Keratinocyte (primary cell): ENCODE measurements around the gene GRIN3A. TPM values are rescaled to one million over a fixed set of nuclear protein-coding genes. Genes with fewer than 3 reads are reported as not detected.

Experiments used
- DNase-seq: peaks from one replicate; pipeline ENCODE4 v3.0.0-alpha.2; 2011; ENCODE audit warnings: low read depth, missing footprints, low spot score
- FAIRE-seq: peaks from 2 replicates; lab custom pipeline; 2011; peaks lifted over from hg19 to GRCh38; lab: Jason Lieb, UNC
- H2AFZ ChIP-seq: 2 replicates; pipeline ENCODE4 v1.6.0; 2012; ENCODE audit warnings: low read length, control low read depth, inconsistent platforms; ENCODE audit not compliant: control insufficient read depth
- H3K27ac ChIP-seq: 2 replicates; pipeline ENCODE4 v1.5.1; 2011; ENCODE audit warnings: low read length; ENCODE audit not compliant: control insufficient read depth, insufficient read depth
- H3K27me3 ChIP-seq: 3 replicates; pipeline ENCODE4 v1.6.0; 2011; ENCODE audit warnings: low read length; ENCODE audit not compliant: control insufficient read depth, insufficient read depth; ENCODE audit errors: extremely low read depth
- H3K36me3 ChIP-seq, 2 experiments: 2 replicates in 1 of 2; 3 replicates in 1 of 2; pipeline ENCODE4 v1.5.1; 2011; ENCODE audit warnings: low read length in 2 of 2, mild to moderate bottlenecking in 1 of 2; ENCODE audit not compliant: control insufficient read depth in 2 of 2, insufficient read depth in 2 of 2; ENCODE audit errors: extremely low read depth in 1 of 2
- H3K4me1 ChIP-seq: 3 replicates; pipeline ENCODE4 v1.5.1; 2011; ENCODE audit warnings: low read length; ENCODE audit not compliant: control insufficient read depth, insufficient read depth; ENCODE audit errors: extremely low read depth
- H3K4me2 ChIP-seq: 3 replicates; pipeline ENCODE4 v1.6.0; 2011; ENCODE audit warnings: low read depth, low read length; ENCODE audit not compliant: control insufficient read depth, insufficient read depth; ENCODE audit errors: extremely low read depth
- H3K4me3 ChIP-seq, 3 experiments: fragments of 200-600 bp in 1 of 3; sonication (generic) in 1 of 3; 2 replicates in 2 of 3; 3 replicates in 1 of 3; pipeline ENCODE4 v1.5.1; 2011 to 2016; ENCODE audit warnings: low read length in 3 of 3, mild to moderate bottlenecking in 3 of 3, control low read depth in 2 of 3, inconsistent platforms in 1 of 3, low read depth in 1 of 3, mixed read lengths in 1 of 3, mixed run types in 1 of 3, moderate library complexity in 1 of 3; ENCODE audit not compliant: control insufficient read depth in 2 of 3, insufficient read depth in 2 of 3; ENCODE audit errors: extremely low read depth in 1 of 3
- H3K79me2 ChIP-seq: 2 replicates; pipeline ENCODE4 v1.6.0; 2012; ENCODE audit warnings: low read length; ENCODE audit not compliant: control insufficient read depth, insufficient read depth
- H3K9ac ChIP-seq: 3 replicates; pipeline ENCODE4 v1.6.0; 2011; ENCODE audit warnings: low read length; ENCODE audit not compliant: control insufficient read depth, insufficient read depth; ENCODE audit errors: extremely low read depth
- H3K9me1 ChIP-seq: 3 replicates; pipeline ENCODE4 v1.6.0; 2011; ENCODE audit warnings: low read length; ENCODE audit not compliant: control insufficient read depth, insufficient read depth; ENCODE audit errors: extremely low read depth
- H3K9me3 ChIP-seq: 2 replicates; pipeline ENCODE4 v1.5.1; 2012; ENCODE audit warnings: low read depth, low read length; ENCODE audit not compliant: control insufficient read depth
- H4K20me1 ChIP-seq: 3 replicates; pipeline ENCODE4 v1.6.0; 2011; ENCODE audit warnings: low read length; ENCODE audit not compliant: control insufficient read depth, insufficient read depth; ENCODE audit errors: extremely low read depth
- EZH2 ChIP-seq: IDR thresholded peaks from one replicate; pipeline ENCODE4 v1.6.1; 2012; ENCODE audit warnings: inconsistent platforms, mild to moderate bottlenecking, low read length, moderate library complexity
- dilution Hi-C: fragments of 300-500 bp; cut with MboI; formaldehyde crosslinking; loops from one replicate; pipeline ENCODE4 v1.7.0; 2020; ENCODE audit warnings: low sequenced_read_pairs; ENCODE audit not compliant: extremely low pct_ligation_motif_present
- polyA plus RNA-seq, 5 experiments: library from polyadenylated mRNA; depleted of rRNA in 3 of 5; stranded (reverse) in 3 of 5; stranded (forward) in 1 of 5; unstranded in 1 of 5; fragments of >200 nt; gene quantifications; 1 replicate in 1 of 5; 2 replicates in 3 of 5; 3 replicates in 1 of 5; pipeline versions ENCODE4 v1.2.1 to v1.2.3, GENCODE V29; 2011 to 2012; ENCODE audit warnings: missing spikeins in 2 of 5, low read depth in 1 of 5, low replicate concordance in 1 of 5
- TF ChIP-seq, protein P1 (sequence below), 3 experiments: IDR thresholded peaks in 1 of 3; conservative IDR thresholded peaks in 1 of 3; optimal IDR thresholded peaks in 1 of 3; 2 replicates in 2 of 3; 3 replicates in 1 of 3; pipeline versions ENCODE3 to v1.5.1; 2011; ENCODE audit warnings: low read length in 3 of 3, mild to moderate bottlenecking in 3 of 3, moderate library complexity in 2 of 3, control low read depth in 1 of 3, inconsistent platforms in 1 of 3; ENCODE audit not compliant: insufficient read depth in 2 of 3; ENCODE audit errors: extremely low read depth in 1 of 3

Gene GRIN3A
- polyA plus RNA-seq, 1 donor (not counting 4 experiments of a cell fraction or from before 2014, with no cell fraction given): not detected

DNA sequence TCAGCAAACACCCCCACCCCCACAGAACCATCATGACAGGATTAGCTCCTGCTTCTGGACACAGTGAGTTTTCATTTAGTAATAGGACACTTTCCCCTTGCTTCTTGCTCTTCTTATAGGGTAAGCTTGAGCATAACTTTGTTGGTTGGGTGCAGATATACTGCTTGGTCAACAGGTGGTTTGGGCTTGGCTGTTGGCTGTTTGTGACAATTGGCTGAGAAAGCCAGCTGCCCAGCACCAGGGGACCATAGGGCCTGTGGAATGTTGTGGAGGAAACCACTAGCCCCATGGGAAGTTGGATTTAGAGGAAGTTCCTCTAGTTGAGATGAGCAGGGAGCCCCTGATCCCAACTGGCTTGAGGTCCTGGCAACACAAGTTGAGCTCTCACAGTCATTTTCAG is 174.2 kb downstream of the GRIN3A start:
- H3K27me3 ChIP-seq: no peaks in the 10 kb centered on the region
- no peaks in the 10 kb centered on the region for H3K9me1 ChIP-seq
- no peaks in the 10 kb centered on the region for H3K4me1 ChIP-seq
- H3K36me3 ChIP-seq: peaks cover 11% of the 10 kb centered on the region in 2 experiments
- TF ChIP-seq, protein P1, sequence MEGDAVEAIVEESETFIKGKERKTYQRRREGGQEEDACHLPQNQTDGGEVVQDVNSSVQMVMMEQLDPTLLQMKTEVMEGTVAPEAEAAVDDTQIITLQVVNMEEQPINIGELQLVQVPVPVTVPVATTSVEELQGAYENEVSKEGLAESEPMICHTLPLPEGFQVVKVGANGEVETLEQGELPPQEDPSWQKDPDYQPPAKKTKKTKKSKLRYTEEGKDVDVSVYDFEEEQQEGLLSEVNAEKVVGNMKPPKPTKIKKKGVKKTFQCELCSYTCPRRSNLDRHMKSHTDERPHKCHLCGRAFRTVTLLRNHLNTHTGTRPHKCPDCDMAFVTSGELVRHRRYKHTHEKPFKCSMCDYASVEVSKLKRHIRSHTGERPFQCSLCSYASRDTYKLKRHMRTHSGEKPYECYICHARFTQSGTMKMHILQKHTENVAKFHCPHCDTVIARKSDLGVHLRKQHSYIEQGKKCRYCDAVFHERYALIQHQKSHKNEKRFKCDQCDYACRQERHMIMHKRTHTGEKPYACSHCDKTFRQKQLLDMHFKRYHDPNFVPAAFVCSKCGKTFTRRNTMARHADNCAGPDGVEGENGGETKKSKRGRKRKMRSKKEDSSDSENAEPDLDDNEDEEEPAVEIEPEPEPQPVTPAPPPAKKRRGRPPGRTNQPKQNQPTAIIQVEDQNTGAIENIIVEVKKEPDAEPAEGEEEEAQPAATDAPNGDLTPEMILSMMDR (optimal IDR thresholded peaks at IDR 0.05 in 1 of 3, IDR thresholded peaks at IDR 0.05 in 1 of 3, conservative IDR thresholded peaks at IDR 0.05 in 1 of 3; ENCODE audit: extremely low read depth in 1 of 3, insufficient read depth in 2 of 3, low read length in 3 of 3): no peak
- no peak for TF ChIP-seq EZH2
- no peak overlapping the region for H3K4me3 ChIP-seq
- no peak for DNase-seq
- no peaks in the 10 kb centered on the region for H4K20me1 ChIP-seq
- H3K9me3 ChIP-seq: no peaks in the 10 kb centered on the region
- H3K79me2 ChIP-seq: no peaks in the 10 kb centered on the region
- no peak for FAIRE-seq
- dilution Hi-C loops: no loop called here
- no peak overlapping the region for H3K27ac ChIP-seq
- no peak overlapping the region for H3K9ac ChIP-seq
- H2AFZ ChIP-seq: no peak overlapping the region
- H3K4me2 ChIP-seq: no peak overlapping the region

DNA sequence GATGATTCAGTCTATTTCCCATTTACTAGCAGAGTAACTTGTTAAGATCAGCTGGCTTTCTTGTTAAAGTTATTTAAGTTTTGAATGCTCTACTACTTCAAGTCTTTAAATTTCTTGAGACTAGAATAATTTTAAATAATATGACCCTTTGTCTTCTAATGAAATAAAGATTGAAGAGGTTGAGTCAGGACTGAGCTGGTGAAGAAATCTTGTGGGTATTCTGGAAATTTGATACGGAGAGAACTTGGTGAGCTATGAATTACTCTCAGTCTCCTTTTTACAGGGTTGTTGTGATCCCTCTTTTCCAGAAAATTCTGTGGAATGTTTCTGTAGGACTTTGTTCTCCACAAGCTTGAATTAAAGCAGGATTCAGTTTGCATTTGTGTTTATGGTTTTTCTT is 175.5 kb downstream of the GRIN3A start:
- Histone ChIP-seq H2AFZ (no peak overlapping the region), H4K20me1 (no peaks in the 10 kb centered on the region), H3K9me1 (no peaks in the 10 kb centered on the region), H3K27me3 (no peaks in the 10 kb centered on the region), H3K27ac (no peak overlapping the region), H3K4me3 (no peak overlapping the region), H3K9ac (no peak overlapping the region), H3K79me2 (no peaks in the 10 kb centered on the region), H3K9me3 (no peaks in the 10 kb centered on the region), H3K36me3 (peaks cover 9 to 11% of the 10 kb centered on the region in 2 experiments), H3K4me2 (no peak overlapping the region), H3K4me1 (no peaks in the 10 kb centered on the region)
- TF ChIP-seq, protein P1 (optimal IDR thresholded peaks at IDR 0.05 in 1 of 3, IDR thresholded peaks at IDR 0.05 in 1 of 3, conservative IDR thresholded peaks at IDR 0.05 in 1 of 3; ENCODE audit: extremely low read depth in 1 of 3, insufficient read depth in 2 of 3, low read length in 3 of 3): no peak
- no peak for TF ChIP-seq EZH2
- FAIRE-seq: no peak
- dilution Hi-C loops: no loop called here
- DNase-seq: no peak
